GM12878 (cell line): ENCODE data around the gene MTF2. TPM values are rescaled to one million over a fixed set of nuclear protein-coding genes. Genes with fewer than 3 reads are reported as not detected.
A peak's percentile ranks its signal among the peaks of the same experiment; 100 is the strongest.

Source experiments
- BHLHE40 ChIP-seq, 2 experiments: fragments of 450-650 bp in 1 of 2; IDR thresholded peaks; 2 replicates each; pipeline ENCODE4 v1.6.1; 2011 to 2017; ENCODE audit warnings: low read depth in 2 of 2, borderline replicate concordance in 1 of 2, improper control_type of control experiment in 1 of 2, low read length in 1 of 2, mild to moderate bottlenecking in 1 of 2
- CREB1 ChIP-seq: IDR thresholded peaks from 2 replicates; pipeline ENCODE4 v1.6.1; 2012; ENCODE audit warnings: low read depth, mild to moderate bottlenecking, inconsistent platforms
- EED ChIP-seq: sonication (generic); IDR thresholded peaks from 2 replicates; pipeline ENCODE4 v1.6.1; 2016; ENCODE audit warnings: antibody characterized with exemption, low read depth
- EGR1 ChIP-seq, 2 experiments: IDR thresholded peaks; 1 replicate in 1 of 2; 2 replicates in 1 of 2; pipeline ENCODE4 v1.6.1; 2011 to 2012; ENCODE audit warnings: low read depth in 2 of 2, low read length in 2 of 2, borderline replicate concordance in 1 of 2, mild to moderate bottlenecking in 1 of 2, moderate library complexity in 1 of 2
- ELK1 ChIP-seq: IDR thresholded peaks from 2 replicates; pipeline ENCODE4 v1.6.1; 2012; ENCODE audit warnings: low read depth, low read length, improper control_type of control experiment
- FOXM1 ChIP-seq: IDR thresholded peaks from 2 replicates; pipeline ENCODE4 v1.6.1; 2012; ENCODE audit warnings: low read depth, mild to moderate bottlenecking, inconsistent platforms, low read length, moderate library complexity
- GATAD2B ChIP-seq: fragments of 450-650 bp; conservative IDR thresholded peaks from 2 replicates; pipeline ENCODE4 v1.6.1; 2017; ENCODE audit warnings: low read depth, mild to moderate bottlenecking, moderate library complexity
- HDAC2 ChIP-seq: fragments of 200-600 bp; sonication (generic); IDR thresholded peaks from 2 replicates; pipeline ENCODE4 v1.6.1; 2017
- IKZF1 ChIP-seq: fragments of 450-650 bp; conservative IDR thresholded peaks from 2 replicates; pipeline ENCODE4 v1.6.1; 2017; ENCODE audit warnings: antibody characterized with exemption, mild to moderate bottlenecking
- JUND ChIP-seq: IDR thresholded peaks from 2 replicates; pipeline ENCODE4 v1.6.1; 2012; ENCODE audit warnings: low read depth, mild to moderate bottlenecking, low read length, improper control_type of control experiment, moderate library complexity
- MLLT1 ChIP-seq: fragments of 450-650 bp; IDR thresholded peaks from 2 replicates; pipeline ENCODE4 v1.6.1; 2016; ENCODE audit warnings: mild to moderate bottlenecking
- MYB ChIP-seq: fragments of 150-350 bp; IDR thresholded peaks from 2 replicates; pipeline ENCODE4 v1.6.1; 2014; ENCODE audit warnings: mild to moderate bottlenecking, low read depth, low read length, borderline replicate concordance
- NFIC ChIP-seq: IDR thresholded peaks from 2 replicates; pipeline ENCODE4 v1.6.1; 2012; ENCODE audit warnings: low read depth, mild to moderate bottlenecking, inconsistent platforms, low read length, moderate library complexity
- PBX3 ChIP-seq: IDR thresholded peaks from 2 replicates; pipeline ENCODE4 v1.6.1; 2011; ENCODE audit warnings: mild to moderate bottlenecking, low read depth, low read length, moderate library complexity; ENCODE audit not compliant: insufficient replicate concordance
- PML ChIP-seq: IDR thresholded peaks from 2 replicates; pipeline ENCODE4 v1.6.1; 2012; ENCODE audit warnings: low read length, inconsistent platforms
- SMARCA5 ChIP-seq: fragments of 450-650 bp; IDR thresholded peaks from 2 replicates; pipeline ENCODE4 v1.6.1; 2017; ENCODE audit warnings: mild to moderate bottlenecking
- YY1 ChIP-seq: IDR thresholded peaks from 2 replicates; pipeline ENCODE4 v1.6.1; 2011; ENCODE audit warnings: low read depth, mild to moderate bottlenecking, low read length
- ZBTB4 ChIP-seq: fragments of 450-650 bp; formaldehyde crosslinking; IDR thresholded peaks from 2 replicates; pipeline ENCODE4 v1.4.0; 2022; ENCODE audit warnings: mild to moderate bottlenecking, moderate library complexity
- ZNF274 ChIP-seq: IDR thresholded peaks from one replicate; pipeline ENCODE4 v1.8.0; 2011; ENCODE audit not compliant: insufficient read length, insufficient read depth
- ZSCAN29 ChIP-seq: fragments of 450-650 bp; IDR thresholded peaks from 2 replicates; pipeline ENCODE4 v1.6.1; 2017; ENCODE audit warnings: mild to moderate bottlenecking, moderate library complexity
- polyA plus RNA-seq, 11 experiments: library from polyadenylated mRNA; depleted of rRNA in 4 of 11; unstranded in 6 of 11; stranded (reverse) in 5 of 11; fragments of >200 nt; fragmentation: Nextera tagmentation in 4 of 11; fragmentation: Illumina TruSeq in 1 of 11; extraction: Ambion mirVana in 4 of 11; extraction: Trizol in 1 of 11; gene quantifications; 1 replicate in 1 of 11; 2 replicates in 10 of 11; pipeline versions ENCODE4 v1.2.1 to v1.2.3, GENCODE V29; 2011 to 2016; ENCODE audit warnings: inconsistent platforms in 2 of 11, missing spikeins in 2 of 11, low read depth in 1 of 11
- total RNA-seq, 4 experiments: library from RNA; depleted of rRNA in 3 of 4; stranded (reverse); fragments of >200 nt in 3 of 4; fragmentation: Illumina TruSeq in 1 of 4; extraction: Trizol in 1 of 4; gene quantifications; 2 replicates each; pipeline versions ENCODE4 v1.2.1 to v1.2.3, GENCODE V29; 2013 to 2021

MTF2 gene
- total and polyA plus RNA-seq, 10 of the 15 experiments (the other 5 are each of a cell fraction or from before 2014, with no cell fraction given), result 22.6 to 74.9 (median 42.8) TPM

- no peak for TF ChIP-seq ZSCAN29
- no peak for TF ChIP-seq MYB
- peak; percentile 37 to 74; a peak in 3 of 4 replicates for TF ChIP-seq BHLHE40 (IDR thresholded peaks at IDR 0.05; ENCODE audit: borderline replicate concordance in 1 of 2, low read depth in 2 of 2, low read length in 1 of 2)
- TF ChIP-seq MLLT1, result peak; percentile 89
- no peak for TF ChIP-seq HDAC2
- peak; percentile 79; the same call in 1 of the 2 replicates for TF ChIP-seq SMARCA5
- peak; percentile 82 for TF ChIP-seq CREB1
- TF ChIP-seq YY1, result peak; percentile 89
- peak; percentile 92 for TF ChIP-seq IKZF1
- TF ChIP-seq EED, result peak; percentile 20; the same call in 1 of the 2 replicates
- TF ChIP-seq NFIC, result no peak
- peak; percentile 23 to 53; a peak in 2 of 3 replicates for TF ChIP-seq EGR1 (IDR thresholded peaks at IDR 0.05; ENCODE audit: borderline replicate concordance in 1 of 2, low read depth in 2 of 2, low read length in 2 of 2)
- peak; percentile 43 for TF ChIP-seq ELK1
- no peak for TF ChIP-seq PBX3
- TF ChIP-seq PML, result peak; percentile 83
- no peak for TF ChIP-seq ZBTB4 (CRISPR knock-in tag)
- peak; percentile 67 for TF ChIP-seq GATAD2B
- no peak for TF ChIP-seq FOXM1
- TF ChIP-seq ZNF274, result no peak
- TF ChIP-seq JUND, result no peak
These were observed 101.0 kb downstream of the MTF2 start, which contains the start of gene TMED5 (continued) for GRCh38 chr1:93179886-93180722.
